GM21526 (cell line): Measurements from ENCODE around the gene LAMB4.
"Not testable (repeated sequence)": the region's sequence is repeated elsewhere in the genome, so short reads cannot be mapped to it uniquely, and the experiment has no call there.

Experiments used
- ATAC-seq: cut with Tn5 transposase; IDR thresholded peaks from one replicate; pipeline ENCODE4 v1.9.1; 2021; ENCODE audit warnings: moderate library complexity; ENCODE audit not compliant: unreplicated experiment, low FRiP score

LAMB4 gene

GRCh38 chr7:108051454-108051853, 78.7 kb downstream of the LAMB4 start:
- no peak for ATAC-seq

GRCh38 chr7:108049962-108050361, 80.2 kb downstream of the LAMB4 start:
- ATAC-seq: peak; percentile 85

- no peak for ATAC-seq
Measured at GRCh38 chr7:108048422-108048821, 81.7 kb downstream of the LAMB4 start.

GRCh38 chr7:108046952-108047506, 83.1 kb downstream of the LAMB4 start:
- ATAC-seq: no peak

GRCh38 chr7:108045669-108046068, 84.5 kb downstream of the LAMB4 start:
- no peak for ATAC-seq

- no peak for ATAC-seq
Measured at GRCh38 chr7:108045154-108045553, 85.0 kb downstream of the LAMB4 start.

GRCh38 chr7:108044345-108044744, 85.8 kb downstream of the LAMB4 start:
- no peak for ATAC-seq

- no peak for ATAC-seq
Measured at GRCh38 chr7:108038986-108039385, 91.2 kb downstream of the LAMB4 start.

GRCh38 chr7:108037741-108038140, 92.4 kb downstream of the LAMB4 start:
- ATAC-seq: no peak

- ATAC-seq: no peak
Measured at GRCh38 chr7:108037140-108037539, 93.0 kb downstream of the LAMB4 start.

- ATAC-seq: no peak
Measured at GRCh38 chr7:108034586-108034985, 95.6 kb downstream of the LAMB4 start.

- ATAC-seq: no peak
Measured at GRCh38 chr7:108033776-108034497, 96.2 kb downstream of the LAMB4 start.

GRCh38 chr7:108033309-108033708, 96.9 kb downstream of the LAMB4 start:
- not testable (repeated sequence) for ATAC-seq

- no peak for ATAC-seq
Measured at GRCh38 chr7:108030516-108030915, 99.6 kb downstream of the LAMB4 start.

GRCh38 chr7:108029034-108029433, 101.1 kb downstream of the LAMB4 start:
- ATAC-seq: no peak

GRCh38 chr7:108028111-108028510, 102.0 kb downstream of the LAMB4 start:
- no peak for ATAC-seq

GRCh38 chr7:108027239-108027638, 102.9 kb downstream of the LAMB4 start:
- no peak for ATAC-seq

- ATAC-seq: no peak
Measured at GRCh38 chr7:108026647-108027046, 103.5 kb downstream of the LAMB4 start.

GRCh38 chr7:108026116-108026515, 104.0 kb downstream of the LAMB4 start:
- ATAC-seq: no peak

GRCh38 chr7:108024538-108024937, 105.6 kb downstream of the LAMB4 start:
- no peak for ATAC-seq

- ATAC-seq: no peak
Measured at GRCh38 chr7:108020585-108020984, 109.6 kb downstream of the LAMB4 start.

- no peak for ATAC-seq
Measured at GRCh38 chr7:108018668-108019067, 111.5 kb downstream of the LAMB4 start.
